GM23338 (cell line): ENCODE measurements around the gene KCTD21. TPM values are rescaled to one million over a fixed set of nuclear protein-coding genes. Genes with fewer than 3 reads are reported as not detected.

Experiments used
- ATAC-seq: fragments of 200-7000 bp; cut with Tn5 transposase; 3 replicates; pipeline ENCODE4 v1.9.1; 2020
- DNase-seq: peaks from one replicate; pipeline ENCODE4 v3.0.0-alpha.2; 2015; ENCODE audit warnings: low spot score
- H2AFZ ChIP-seq: fragments of 200-600 bp; sonication (generic); 2 replicates; pipeline ENCODE4 v1.8.0; 2016; ENCODE audit warnings: antibody characterized with exemption, mild to moderate bottlenecking, moderate library complexity
- H3F3A ChIP-seq: fragments of 200-600 bp; sonication (generic); replicated peaks from 2 replicates; pipeline ENCODE4 v1.8.0; 2017; ENCODE audit warnings: antibody characterized with exemption, mixed run types, low read depth
- H3K27ac ChIP-seq: fragments of 200-600 bp; sonication (generic); 2 replicates; pipeline ENCODE4 v1.6.1; 2016; ENCODE audit warnings: low read depth
- H3K27me3 ChIP-seq: fragments of 200-600 bp; sonication (generic); 2 replicates; pipeline ENCODE4 v1.8.0; 2016; ENCODE audit warnings: mild to moderate bottlenecking, mixed run types, moderate library complexity; ENCODE audit not compliant: insufficient read depth
- H3K36me3 ChIP-seq: fragments of 200-600 bp; sonication (generic); 2 replicates; pipeline ENCODE4 v1.8.0; 2016; ENCODE audit warnings: mild to moderate bottlenecking; ENCODE audit not compliant: insufficient read depth
- H3K4me1 ChIP-seq: fragments of 200-600 bp; sonication (generic); 2 replicates; pipeline ENCODE4 v1.8.0; 2016; ENCODE audit warnings: mild to moderate bottlenecking, moderate library complexity; ENCODE audit not compliant: insufficient read depth
- H3K4me2 ChIP-seq: fragments of 200-600 bp; sonication (generic); 2 replicates; pipeline ENCODE4 v1.7.1; 2017; ENCODE audit warnings: mixed run types
- H3K4me3 ChIP-seq: fragments of 200-600 bp; sonication (generic); 2 replicates; pipeline ENCODE4 v1.6.1; 2016; ENCODE audit warnings: mixed run types
- H3K79me2 ChIP-seq: fragments of 200-600 bp; sonication (generic); replicated peaks from 2 replicates; pipeline ENCODE4 v1.8.0; 2017; ENCODE audit warnings: mild to moderate bottlenecking; ENCODE audit not compliant: insufficient read depth
- H3K9me2 ChIP-seq: fragments of 200-600 bp; sonication (generic); 2 replicates; pipeline ENCODE4 v1.8.0; 2017; ENCODE audit not compliant: insufficient read depth
- H4K20me1 ChIP-seq: fragments of 200-600 bp; sonication (generic); replicated peaks from 2 replicates; pipeline ENCODE4 v1.8.0; 2017; ENCODE audit warnings: mild to moderate bottlenecking; ENCODE audit not compliant: insufficient read depth
- H3K27ac Mint-ChIP-seq: 2 replicates; pipeline ENCODE4 v1.8.0; 2020; ENCODE audit warnings: inconsistent platforms, mild to moderate bottlenecking, moderate library complexity, mixed read lengths
- H3K27me3 Mint-ChIP-seq: 3 replicates; pipeline ENCODE4 v1.8.0; 2022; ENCODE audit warnings: low read depth, mild to moderate bottlenecking, moderate library complexity, mixed read lengths, inconsistent platforms; ENCODE audit not compliant: insufficient read depth, poor library complexity
- H3K36me3 Mint-ChIP-seq: 3 replicates; pipeline ENCODE4 v1.8.0; 2021; ENCODE audit warnings: low read depth, mild to moderate bottlenecking, inconsistent platforms, moderate library complexity, mixed read lengths
- H3K4me1 Mint-ChIP-seq: 3 replicates; pipeline ENCODE4 v1.8.0; 2020; ENCODE audit warnings: mild to moderate bottlenecking, inconsistent platforms, mixed read lengths
- H3K4me3 Mint-ChIP-seq: 3 replicates; pipeline ENCODE4 v1.8.0; 2021; ENCODE audit warnings: moderate library complexity, mild to moderate bottlenecking, inconsistent platforms, mixed read lengths
- H3K9me3 Mint-ChIP-seq: 3 replicates; pipeline ENCODE4 v1.8.0; 2020; ENCODE audit warnings: moderate library complexity, mild to moderate bottlenecking, inconsistent platforms, mixed read lengths
- CREB1 ChIP-seq: fragments of 250-450 bp; sonication (Bioruptor Pico); IDR thresholded peaks from 2 replicates; pipeline ENCODE4 v1.5.0; 2020; ENCODE audit warnings: low read depth, mild to moderate bottlenecking, moderate library complexity
- EZH2 ChIP-seq: fragments of 200-600 bp; sonication (generic); IDR thresholded peaks from one replicate; pipeline ENCODE4 v1.8.0; 2017; ENCODE audit warnings: antibody characterized with exemption, mild to moderate bottlenecking, low read depth; ENCODE audit not compliant: unreplicated experiment
- EZH2phosphoT487 ChIP-seq: fragments of 200-600 bp; sonication (generic); IDR thresholded peaks from one replicate; pipeline ENCODE4 v1.8.1; 2018; ENCODE audit warnings: antibody characterized with exemption; ENCODE audit not compliant: unreplicated experiment
- JUNB ChIP-seq: IDR thresholded peaks from one replicate; pipeline ENCODE4 v1.6.1; 2016; ENCODE audit warnings: antibody characterized with exemption; ENCODE audit not compliant: unreplicated experiment
- NANOG ChIP-seq: IDR thresholded peaks from 2 replicates; pipeline ENCODE4 v1.6.1; 2016; ENCODE audit warnings: antibody characterized with exemption, borderline replicate concordance
- POLR2AphosphoS5 ChIP-seq: IDR thresholded peaks from 2 replicates; pipeline ENCODE4 v1.6.1; 2016; ENCODE audit warnings: antibody characterized with exemption, low read depth
- STAT1 ChIP-seq: IDR thresholded peaks from one replicate; pipeline ENCODE4 v1.6.1; 2016; ENCODE audit warnings: antibody characterized with exemption; ENCODE audit not compliant: unreplicated experiment
- ZNF114 ChIP-seq: fragments of 250-450 bp; sonication (Bioruptor Pico); IDR thresholded peaks from 2 replicates; pipeline ENCODE4 v1.5.0; 2020; ENCODE audit warnings: mild to moderate bottlenecking, moderate library complexity
- ZNF331 ChIP-seq: fragments of 250-450 bp; sonication (Bioruptor Pico); IDR thresholded peaks from 2 replicates; pipeline ENCODE4 v1.5.0; 2020; ENCODE audit warnings: low read depth, mild to moderate bottlenecking, moderate library complexity
- polyA plus RNA-seq: library from polyadenylated mRNA; unstranded; fragments of >200 nt; fragmentation: Nextera tagmentation; extraction: Ambion mirVana; gene quantifications from 2 replicates; pipeline ENCODE4 v1.2.1, GENCODE V29; 2016
- total RNA-seq: library from RNA; depleted of rRNA; stranded (reverse); fragments of >200 nt; shearing (Covaris generic); gene quantifications from 2 replicates; pipeline ENCODE4 v1.2.3, GENCODE V29; 2014
- TF ChIP-seq, protein P1 (sequence below): IDR thresholded peaks from 2 replicates; pipeline ENCODE4 v1.6.1; 2016; ENCODE audit warnings: antibody characterized with exemption
- TF ChIP-seq, protein P2 (sequence below): IDR thresholded peaks from one replicate; pipeline ENCODE4 v1.6.1; 2018; ENCODE audit warnings: antibody characterized with exemption; ENCODE audit not compliant: unreplicated experiment
- TF ChIP-seq, protein P3 (sequence below): fragments of 250-450 bp; sonication (Bioruptor Pico); IDR thresholded peaks from 2 replicates; pipeline ENCODE4 v1.5.0; 2020; ENCODE audit warnings: mild to moderate bottlenecking, moderate library complexity
- TF ChIP-seq, protein P4 (sequence below), 2 experiments: fragments of 200-600 bp in 1 of 2; sonication (generic) in 1 of 2; conservative IDR thresholded peaks; 2 replicates each; pipeline versions ENCODE4 v1.5.1 to v1.6.1; 2016 to 2017; ENCODE audit warnings: antibody characterized with exemption in 2 of 2, low read depth in 2 of 2, mild to moderate bottlenecking in 2 of 2, moderate library complexity in 1 of 2

Gene KCTD21
- total and polyA plus RNA-seq, 2 experiments from 2014 or later: 1.0 to 3.7 TPM

DNA sequence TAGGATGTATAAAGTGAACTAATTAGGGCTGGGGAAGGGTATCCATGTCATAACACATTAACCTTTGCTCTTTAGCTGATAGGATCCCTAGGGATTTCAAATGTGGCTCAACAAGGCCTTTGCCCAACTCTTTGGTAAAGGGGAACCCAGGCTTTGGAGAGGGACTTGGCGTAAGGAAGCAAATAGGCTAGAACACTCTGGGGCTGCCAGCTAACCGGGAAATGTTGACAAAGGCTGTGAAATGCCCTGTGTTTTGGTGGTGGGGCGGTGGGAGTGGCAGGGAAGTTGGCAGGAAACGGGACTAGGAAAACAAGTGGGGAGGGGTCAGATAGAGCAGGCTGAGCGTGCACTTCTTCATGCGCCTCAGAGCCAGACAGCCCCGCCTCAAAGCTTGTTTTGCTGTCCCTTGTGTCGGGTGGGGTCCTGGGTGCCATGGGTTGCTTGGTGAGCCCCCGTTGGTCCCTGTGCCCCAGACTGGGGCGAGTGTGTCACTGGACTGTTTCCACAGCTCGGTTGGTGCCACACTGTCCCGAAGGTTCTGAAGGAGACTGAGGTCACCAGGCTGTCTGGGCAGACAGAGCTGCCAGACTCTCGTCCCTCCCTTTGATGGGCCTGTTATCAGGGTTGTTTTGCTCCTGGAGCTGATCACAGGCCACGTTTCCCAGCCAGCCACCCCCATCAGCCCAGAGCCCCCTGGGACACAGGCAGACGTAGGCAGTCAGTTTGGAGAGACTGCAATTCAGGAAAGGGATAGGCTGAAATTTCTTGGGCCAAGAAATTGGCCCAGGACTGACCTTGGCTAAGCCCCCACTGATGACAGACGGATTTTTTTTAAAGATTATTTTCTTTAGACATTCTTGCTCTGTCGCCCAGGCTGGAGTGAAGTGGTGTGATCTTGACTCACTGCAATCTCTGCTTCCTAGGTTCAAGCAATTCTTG, 19.6 kb downstream of the KCTD21 start:
- Histone ChIP-seq H3K36me3 (no peaks in the 10 kb centered on the region), H4K20me1 (no peaks in the 10 kb centered on the region), H3K4me3 (no peak overlapping the region), H3K9me2 (no peaks in the 10 kb centered on the region), H2AFZ (no peak overlapping the region; the same call in 1 of the 2 replicates), H3K79me2 (no peaks in the 10 kb centered on the region), H3K27me3 (no peaks in the 10 kb centered on the region), H3K4me1 (no peaks in the 10 kb centered on the region), H3K4me2 (no peak overlapping the region), H3F3A (no peaks in the 10 kb centered on the region), H3K27ac (no peak overlapping the region)
- no peaks in the 10 kb centered on the region for H3K4me1 Mint-ChIP-seq
- ATAC-seq: no peak
- peaks cover 4% of the 10 kb centered on the region; the same call in 1 of the 3 replicates for H3K36me3 Mint-ChIP-seq
- DNase-seq: no peak
- peaks cover 7% of the 10 kb centered on the region for H3K27me3 Mint-ChIP-seq
- H3K27ac Mint-ChIP-seq: no peak overlapping the region
- H3K4me3 Mint-ChIP-seq: no peak overlapping the region
- no peaks in the 10 kb centered on the region; the same call in 2 of the 3 replicates for H3K9me3 Mint-ChIP-seq
- TF ChIP-seq ZNF114 (no peak), POLR2AphosphoS5 (no peak), JUNB (no peak), ZNF331 (CRISPR knock-in tag) (no peak), EZH2 (no peak), NANOG (no peak), CREB1 (CRISPR knock-in tag) (no peak), EZH2phosphoT487 (no peak), STAT1 (no peak)
- TF ChIP-seq, protein P1, sequence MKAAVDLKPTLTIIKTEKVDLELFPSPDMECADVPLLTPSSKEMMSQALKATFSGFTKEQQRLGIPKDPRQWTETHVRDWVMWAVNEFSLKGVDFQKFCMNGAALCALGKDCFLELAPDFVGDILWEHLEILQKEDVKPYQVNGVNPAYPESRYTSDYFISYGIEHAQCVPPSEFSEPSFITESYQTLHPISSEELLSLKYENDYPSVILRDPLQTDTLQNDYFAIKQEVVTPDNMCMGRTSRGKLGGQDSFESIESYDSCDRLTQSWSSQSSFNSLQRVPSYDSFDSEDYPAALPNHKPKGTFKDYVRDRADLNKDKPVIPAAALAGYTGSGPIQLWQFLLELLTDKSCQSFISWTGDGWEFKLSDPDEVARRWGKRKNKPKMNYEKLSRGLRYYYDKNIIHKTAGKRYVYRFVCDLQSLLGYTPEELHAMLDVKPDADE: no peak
- TF ChIP-seq, protein P2, sequence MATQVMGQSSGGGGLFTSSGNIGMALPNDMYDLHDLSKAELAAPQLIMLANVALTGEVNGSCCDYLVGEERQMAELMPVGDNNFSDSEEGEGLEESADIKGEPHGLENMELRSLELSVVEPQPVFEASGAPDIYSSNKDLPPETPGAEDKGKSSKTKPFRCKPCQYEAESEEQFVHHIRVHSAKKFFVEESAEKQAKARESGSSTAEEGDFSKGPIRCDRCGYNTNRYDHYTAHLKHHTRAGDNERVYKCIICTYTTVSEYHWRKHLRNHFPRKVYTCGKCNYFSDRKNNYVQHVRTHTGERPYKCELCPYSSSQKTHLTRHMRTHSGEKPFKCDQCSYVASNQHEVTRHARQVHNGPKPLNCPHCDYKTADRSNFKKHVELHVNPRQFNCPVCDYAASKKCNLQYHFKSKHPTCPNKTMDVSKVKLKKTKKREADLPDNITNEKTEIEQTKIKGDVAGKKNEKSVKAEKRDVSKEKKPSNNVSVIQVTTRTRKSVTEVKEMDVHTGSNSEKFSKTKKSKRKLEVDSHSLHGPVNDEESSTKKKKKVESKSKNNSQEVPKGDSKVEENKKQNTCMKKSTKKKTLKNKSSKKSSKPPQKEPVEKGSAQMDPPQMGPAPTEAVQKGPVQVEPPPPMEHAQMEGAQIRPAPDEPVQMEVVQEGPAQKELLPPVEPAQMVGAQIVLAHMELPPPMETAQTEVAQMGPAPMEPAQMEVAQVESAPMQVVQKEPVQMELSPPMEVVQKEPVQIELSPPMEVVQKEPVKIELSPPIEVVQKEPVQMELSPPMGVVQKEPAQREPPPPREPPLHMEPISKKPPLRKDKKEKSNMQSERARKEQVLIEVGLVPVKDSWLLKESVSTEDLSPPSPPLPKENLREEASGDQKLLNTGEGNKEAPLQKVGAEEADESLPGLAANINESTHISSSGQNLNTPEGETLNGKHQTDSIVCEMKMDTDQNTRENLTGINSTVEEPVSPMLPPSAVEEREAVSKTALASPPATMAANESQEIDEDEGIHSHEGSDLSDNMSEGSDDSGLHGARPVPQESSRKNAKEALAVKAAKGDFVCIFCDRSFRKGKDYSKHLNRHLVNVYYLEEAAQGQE: no peak
- TF ChIP-seq, protein P3, sequence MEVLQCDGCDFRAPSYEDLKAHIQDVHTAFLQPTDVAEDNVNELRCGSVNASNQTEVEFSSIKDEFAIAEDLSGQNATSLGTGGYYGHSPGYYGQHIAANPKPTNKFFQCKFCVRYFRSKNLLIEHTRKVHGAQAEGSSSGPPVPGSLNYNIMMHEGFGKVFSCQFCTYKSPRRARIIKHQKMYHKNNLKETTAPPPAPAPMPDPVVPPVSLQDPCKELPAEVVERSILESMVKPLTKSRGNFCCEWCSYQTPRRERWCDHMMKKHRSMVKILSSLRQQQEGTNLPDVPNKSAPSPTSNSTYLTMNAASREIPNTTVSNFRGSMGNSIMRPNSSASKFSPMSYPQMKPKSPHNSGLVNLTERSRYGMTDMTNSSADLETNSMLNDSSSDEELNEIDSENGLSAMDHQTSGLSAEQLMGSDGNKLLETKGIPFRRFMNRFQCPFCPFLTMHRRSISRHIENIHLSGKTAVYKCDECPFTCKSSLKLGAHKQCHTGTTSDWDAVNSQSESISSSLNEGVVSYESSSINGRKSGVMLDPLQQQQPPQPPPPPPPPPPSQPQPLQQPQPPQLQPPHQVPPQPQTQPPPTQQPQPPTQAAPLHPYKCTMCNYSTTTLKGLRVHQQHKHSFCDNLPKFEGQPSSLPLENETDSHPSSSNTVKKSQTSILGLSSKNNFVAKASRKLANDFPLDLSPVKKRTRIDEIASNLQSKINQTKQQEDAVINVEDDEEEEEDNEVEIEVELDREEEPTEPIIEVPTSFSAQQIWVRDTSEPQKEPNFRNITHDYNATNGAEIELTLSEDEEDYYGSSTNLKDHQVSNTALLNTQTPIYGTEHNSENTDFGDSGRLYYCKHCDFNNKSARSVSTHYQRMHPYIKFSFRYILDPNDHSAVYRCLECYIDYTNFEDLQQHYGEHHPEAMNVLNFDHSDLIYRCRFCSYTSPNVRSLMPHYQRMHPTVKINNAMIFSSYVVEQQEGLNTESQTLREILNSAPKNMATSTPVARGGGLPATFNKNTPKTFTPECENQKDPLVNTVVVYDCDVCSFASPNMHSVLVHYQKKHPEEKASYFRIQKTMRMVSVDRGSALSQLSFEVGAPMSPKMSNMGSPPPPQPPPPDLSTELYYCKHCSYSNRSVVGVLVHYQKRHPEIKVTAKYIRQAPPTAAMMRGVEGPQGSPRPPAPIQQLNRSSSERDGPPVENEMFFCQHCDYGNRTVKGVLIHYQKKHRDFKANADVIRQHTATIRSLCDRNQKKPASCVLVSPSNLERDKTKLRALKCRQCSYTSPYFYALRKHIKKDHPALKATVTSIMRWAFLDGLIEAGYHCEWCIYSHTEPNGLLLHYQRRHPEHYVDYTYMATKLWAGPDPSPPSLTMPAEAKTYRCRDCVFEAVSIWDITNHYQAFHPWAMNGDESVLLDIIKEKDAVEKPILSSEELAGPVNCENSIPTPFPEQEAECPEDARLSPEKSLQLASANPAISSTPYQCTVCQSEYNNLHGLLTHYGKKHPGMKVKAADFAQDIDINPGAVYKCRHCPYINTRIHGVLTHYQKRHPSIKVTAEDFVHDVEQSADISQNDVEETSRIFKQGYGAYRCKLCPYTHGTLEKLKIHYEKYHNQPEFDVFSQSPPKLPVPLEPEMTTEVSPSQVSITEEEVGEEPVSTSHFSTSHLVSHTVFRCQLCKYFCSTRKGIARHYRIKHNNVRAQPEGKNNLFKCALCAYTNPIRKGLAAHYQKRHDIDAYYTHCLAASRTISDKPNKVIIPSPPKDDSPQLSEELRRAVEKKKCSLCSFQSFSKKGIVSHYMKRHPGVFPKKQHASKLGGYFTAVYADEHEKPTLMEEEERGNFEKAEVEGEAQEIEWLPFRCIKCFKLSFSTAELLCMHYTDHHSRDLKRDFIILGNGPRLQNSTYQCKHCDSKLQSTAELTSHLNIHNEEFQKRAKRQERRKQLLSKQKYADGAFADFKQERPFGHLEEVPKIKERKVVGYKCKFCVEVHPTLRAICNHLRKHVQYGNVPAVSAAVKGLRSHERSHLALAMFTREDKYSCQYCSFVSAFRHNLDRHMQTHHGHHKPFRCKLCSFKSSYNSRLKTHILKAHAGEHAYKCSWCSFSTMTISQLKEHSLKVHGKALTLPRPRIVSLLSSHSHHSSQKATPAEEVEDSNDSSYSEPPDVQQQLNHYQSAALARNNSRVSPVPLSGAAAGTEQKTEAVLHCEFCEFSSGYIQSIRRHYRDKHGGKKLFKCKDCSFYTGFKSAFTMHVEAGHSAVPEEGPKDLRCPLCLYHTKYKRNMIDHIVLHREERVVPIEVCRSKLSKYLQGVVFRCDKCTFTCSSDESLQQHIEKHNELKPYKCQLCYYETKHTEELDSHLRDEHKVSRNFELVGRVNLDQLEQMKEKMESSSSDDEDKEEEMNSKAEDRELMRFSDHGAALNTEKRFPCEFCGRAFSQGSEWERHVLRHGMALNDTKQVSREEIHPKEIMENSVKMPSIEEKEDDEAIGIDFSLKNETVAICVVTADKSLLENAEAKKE: no peak
- TF ChIP-seq, protein P4, sequence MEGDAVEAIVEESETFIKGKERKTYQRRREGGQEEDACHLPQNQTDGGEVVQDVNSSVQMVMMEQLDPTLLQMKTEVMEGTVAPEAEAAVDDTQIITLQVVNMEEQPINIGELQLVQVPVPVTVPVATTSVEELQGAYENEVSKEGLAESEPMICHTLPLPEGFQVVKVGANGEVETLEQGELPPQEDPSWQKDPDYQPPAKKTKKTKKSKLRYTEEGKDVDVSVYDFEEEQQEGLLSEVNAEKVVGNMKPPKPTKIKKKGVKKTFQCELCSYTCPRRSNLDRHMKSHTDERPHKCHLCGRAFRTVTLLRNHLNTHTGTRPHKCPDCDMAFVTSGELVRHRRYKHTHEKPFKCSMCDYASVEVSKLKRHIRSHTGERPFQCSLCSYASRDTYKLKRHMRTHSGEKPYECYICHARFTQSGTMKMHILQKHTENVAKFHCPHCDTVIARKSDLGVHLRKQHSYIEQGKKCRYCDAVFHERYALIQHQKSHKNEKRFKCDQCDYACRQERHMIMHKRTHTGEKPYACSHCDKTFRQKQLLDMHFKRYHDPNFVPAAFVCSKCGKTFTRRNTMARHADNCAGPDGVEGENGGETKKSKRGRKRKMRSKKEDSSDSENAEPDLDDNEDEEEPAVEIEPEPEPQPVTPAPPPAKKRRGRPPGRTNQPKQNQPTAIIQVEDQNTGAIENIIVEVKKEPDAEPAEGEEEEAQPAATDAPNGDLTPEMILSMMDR (conservative IDR thresholded peaks at IDR 0.05; ENCODE audit: low read depth in 2 of 2): no peak
